ENCODE results near the gene TNFRSF4.

The TNFRSF4 gene

GRCh38 chr1:1169429-1170214 lies 44.3 kb downstream of the TNFRSF4 start:
- DNase-seq (ENCODE audit: low read depth), result no peak

GRCh38 chr1:1168451-1169411 lies 45.2 kb downstream of the TNFRSF4 start:
- no peak for DNase-seq (ENCODE audit: low read depth)

GRCh38 chr1:1167841-1168450 lies 46.0 kb downstream of the TNFRSF4 start:
- no peak for DNase-seq (ENCODE audit: low read depth)

- DNase-seq (ENCODE audit: low read depth), result no peak
These were observed 46.5 kb downstream of the TNFRSF4 start for GRCh38 chr1:1167398-1167821.

GRCh38 chr1:1166642-1167397 lies 47.1 kb downstream of the TNFRSF4 start:
- DNase-seq (ENCODE audit: low read depth), result no peak

GRCh38 chr1:1165900-1166421 lies 48.0 kb downstream of the TNFRSF4 start:
- DNase-seq (ENCODE audit: low read depth), result no peak

GRCh38 chr1:1165485-1165884 lies 48.5 kb downstream of the TNFRSF4 start:
- no peak for DNase-seq (ENCODE audit: low read depth)

- peak; percentile 15 for DNase-seq (ENCODE audit: low read depth)
These were observed 49.1 kb downstream of the TNFRSF4 start for GRCh38 chr1:1164701-1165451.

- DNase-seq (ENCODE audit: low read depth), result no peak
These were observed 49.6 kb downstream of the TNFRSF4 start for GRCh38 chr1:1164361-1164700.

GRCh38 chr1:1163538-1164070 lies 50.3 kb downstream of the TNFRSF4 start:
- no peak for DNase-seq (ENCODE audit: low read depth)

- DNase-seq (ENCODE audit: low read depth), result no peak
These were observed 51.1 kb downstream of the TNFRSF4 start for GRCh38 chr1:1162597-1163537.

GRCh38 chr1:1161683-1162079 lies 52.3 kb downstream of the TNFRSF4 start:
- DNase-seq (ENCODE audit: low read depth), result no peak

Data from amniotic epithelial cell (primary cell).